Measurements from ENCODE around the gene BMP6.
"Not testable (repeated sequence)": the region's sequence is repeated elsewhere in the genome, so short reads cannot be mapped to it uniquely, and the experiment has no call there.

Gene BMP6

GRCh38 chr6:7882505-7883257, 156.8 kb downstream of the BMP6 start:
- no peak for DNase-seq

GRCh38 chr6:7883381-7883780, 157.5 kb downstream of the BMP6 start:
- no peak for DNase-seq

DNA sequence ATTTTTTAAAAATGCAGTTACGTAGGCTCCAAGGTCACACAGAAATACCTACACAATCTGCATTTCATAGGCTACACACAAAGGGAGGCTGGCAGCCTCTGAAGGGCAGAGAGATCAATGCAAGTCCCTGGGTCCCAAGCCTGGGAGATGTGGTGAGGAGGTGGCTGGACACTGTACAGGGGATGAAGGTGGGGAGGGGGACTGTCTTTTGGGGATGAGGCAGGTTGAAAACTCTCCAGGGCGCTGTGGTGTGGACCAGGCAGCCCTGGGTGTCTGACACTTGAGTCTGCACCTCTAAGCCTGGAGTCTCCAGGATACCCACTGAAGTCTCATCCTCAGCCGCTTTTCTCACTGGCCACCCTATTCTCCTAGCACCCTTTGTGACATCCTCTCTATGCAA, 160.2 kb downstream of the BMP6 start:
- no peak for DNase-seq

DNA sequence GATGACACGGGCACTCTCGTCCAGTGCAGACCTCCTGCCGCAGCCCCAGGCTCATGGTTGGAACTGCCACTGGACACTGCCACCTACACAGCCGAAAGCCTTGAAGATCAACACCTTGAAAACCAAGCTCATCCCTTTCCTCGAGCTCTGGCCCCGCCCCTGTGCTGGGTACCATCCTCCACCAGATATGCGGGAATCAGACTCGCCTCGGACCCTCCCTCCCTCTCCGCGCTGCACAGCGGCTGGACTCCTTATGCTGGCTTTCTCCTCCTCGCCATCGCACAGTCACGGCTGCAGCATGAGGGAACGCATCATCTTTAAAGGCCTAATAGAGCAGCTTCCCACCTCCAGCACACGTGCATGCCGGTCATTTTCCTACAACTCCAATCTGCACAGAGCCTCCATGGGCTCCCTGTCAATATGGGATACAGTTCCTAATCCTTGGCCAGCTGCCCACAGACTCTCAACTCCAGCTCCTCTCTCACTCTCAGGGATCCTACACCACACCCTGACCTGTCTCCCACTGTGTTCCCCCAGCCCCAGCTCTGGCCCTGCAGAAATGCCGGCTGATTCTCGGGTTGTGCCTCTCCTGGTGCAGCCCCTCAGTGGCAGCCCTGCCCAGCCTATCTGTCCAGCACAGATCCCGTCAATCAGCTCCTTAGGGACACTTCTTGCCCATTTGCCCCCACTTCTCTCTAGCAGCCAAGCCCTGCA, 161.5 kb downstream of the BMP6 start:
- no peak for DNase-seq

DNA sequence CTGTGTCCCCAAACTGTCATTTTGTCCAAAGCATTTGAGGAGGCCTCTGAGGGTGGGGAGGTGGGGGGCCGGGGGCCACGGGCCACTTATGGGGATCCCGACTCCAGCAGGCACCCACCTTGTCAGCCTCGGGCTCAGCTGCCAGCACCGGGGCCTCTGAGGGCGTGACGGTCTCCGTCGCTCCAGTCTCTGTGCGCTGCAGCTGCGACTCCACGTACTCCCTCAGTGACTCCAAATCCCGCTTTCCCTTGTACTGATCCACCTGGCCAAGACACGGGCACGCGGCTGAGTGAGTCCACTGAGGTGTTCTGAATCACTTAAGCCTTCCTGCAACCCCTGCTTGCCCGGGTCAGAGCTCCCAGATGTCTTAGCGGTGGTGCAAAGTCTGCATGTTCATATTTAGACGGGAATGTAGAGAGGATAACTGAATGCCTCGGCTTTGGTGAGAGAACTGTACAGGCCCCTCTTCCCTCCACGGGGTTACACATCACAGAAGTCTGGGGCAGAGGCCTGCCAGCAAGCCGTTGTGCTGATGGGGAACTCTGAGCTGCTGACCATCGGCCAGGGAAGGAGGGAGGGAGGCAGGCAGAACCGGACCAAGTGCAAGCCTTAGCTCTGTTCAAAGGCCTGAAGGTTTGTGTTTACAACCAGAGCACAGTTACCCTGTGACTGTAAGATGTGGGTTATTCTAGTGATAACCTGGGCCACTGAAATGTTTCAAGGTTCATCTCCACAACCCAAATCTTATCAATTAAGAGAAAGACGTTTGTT, 162.9 kb downstream of the BMP6 start:
- no peak for DNase-seq

GRCh38 chr6:7891078-7891872, 165.4 kb downstream of the BMP6 start:
- peak in 1 of 51 donors; percentile 4 for DNase-seq

GRCh38 chr6:7892367-7892766, 166.5 kb downstream of the BMP6 start:
- DNase-seq, result not testable (repeated sequence)

GRCh38 chr6:7893342-7893741, 167.4 kb downstream of the BMP6 start:
- no peak for DNase-seq

DNA sequence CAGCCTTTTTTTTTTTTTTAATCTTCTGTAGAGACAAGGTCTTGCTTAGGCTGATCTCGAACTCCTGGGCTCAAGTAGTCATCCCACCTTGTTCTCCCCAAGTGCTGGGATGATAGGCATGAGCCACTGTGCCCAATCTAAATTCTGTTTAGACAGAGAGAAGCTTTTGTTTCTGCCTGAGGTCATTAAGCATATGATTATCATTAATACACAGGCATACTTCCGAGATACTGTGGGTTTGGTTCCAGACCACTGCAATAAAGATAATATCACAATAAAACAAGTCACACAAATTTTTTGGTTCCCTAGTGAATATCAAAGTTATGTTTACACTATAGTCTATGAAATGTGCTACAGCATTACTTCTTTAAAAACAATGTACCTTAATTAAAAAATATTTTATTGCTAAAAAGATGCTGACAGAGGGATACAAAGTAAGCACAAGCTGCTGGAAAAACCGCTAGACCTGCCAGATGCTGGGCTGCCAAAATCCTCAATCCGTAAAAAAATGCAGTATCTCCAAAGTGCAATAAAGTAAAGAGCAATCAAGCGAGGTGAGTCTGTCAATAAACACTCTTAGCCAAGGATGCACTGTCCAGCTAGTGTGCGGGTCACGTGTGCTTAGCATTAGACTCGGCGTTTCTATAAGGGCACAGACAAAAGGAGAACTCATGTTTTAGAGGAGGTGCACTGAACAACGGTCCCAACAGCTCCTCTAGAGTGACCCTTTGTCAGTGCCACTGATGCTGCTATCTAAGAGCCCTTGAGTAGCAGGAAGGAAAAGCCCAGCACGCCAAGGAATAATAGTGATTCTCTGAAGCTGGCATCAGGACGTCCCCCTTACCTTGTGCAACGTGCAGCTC, 168.6 kb downstream of the BMP6 start:
- no peak for DNase-seq

- DNase-seq, result no peak
Observed at GRCh38 chr6:7895125-7895423, 169.2 kb downstream of the BMP6 start.

DNA sequence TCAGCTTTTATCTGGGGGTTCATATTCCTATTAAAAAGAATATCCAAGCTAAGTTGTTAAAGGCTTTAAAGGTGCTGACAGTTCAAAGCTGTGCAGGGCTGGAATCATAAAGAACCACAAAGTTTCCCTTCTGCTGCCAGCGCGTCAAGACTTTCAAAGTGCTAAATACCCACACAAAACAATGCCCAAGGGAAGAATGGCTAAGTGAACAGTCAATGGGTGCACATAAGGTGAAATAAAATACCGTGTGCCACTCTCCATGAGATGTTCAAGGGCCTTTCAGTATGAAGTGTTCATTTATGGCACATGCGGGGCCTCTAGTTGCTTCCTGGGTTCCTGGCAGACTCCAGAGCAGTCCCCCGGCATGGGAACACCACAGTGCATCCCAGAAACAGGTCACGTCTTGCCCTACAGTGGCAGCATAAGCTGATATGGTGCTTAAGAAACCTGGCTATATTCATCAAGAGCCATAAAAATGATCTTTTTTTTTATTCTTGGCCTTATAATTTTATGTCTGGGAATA, 170.6 kb downstream of the BMP6 start:
- no peak for DNase-seq

- no peak for DNase-seq
Observed at GRCh38 chr6:7897461-7898192, 171.7 kb downstream of the BMP6 start.

DNA sequence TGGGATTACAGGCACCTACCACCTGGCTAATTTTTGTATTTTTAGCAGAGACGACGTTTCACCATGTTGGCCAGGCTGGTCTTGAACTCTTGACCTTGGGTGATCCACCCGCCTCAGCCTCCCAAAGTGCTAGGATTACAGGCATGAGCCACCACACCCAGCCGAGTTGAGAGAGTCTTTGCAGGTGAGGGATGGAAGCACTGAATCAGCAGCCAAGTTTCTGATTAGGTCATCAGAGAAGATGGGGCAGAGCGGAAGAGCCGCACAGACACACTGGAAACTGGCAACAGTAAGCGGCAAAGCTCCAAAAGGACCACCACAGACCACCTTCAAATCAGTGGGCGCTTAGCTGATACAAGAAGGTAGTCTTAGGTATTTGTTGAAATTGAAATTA, 172.3 kb downstream of the BMP6 start:
- not testable (repeated sequence) for DNase-seq

GRCh38 chr6:7899101-7899888, 173.4 kb downstream of the BMP6 start:
- peak in 6 of 51 donors; percentile 4 to 23 (median 8) for DNase-seq

DNA sequence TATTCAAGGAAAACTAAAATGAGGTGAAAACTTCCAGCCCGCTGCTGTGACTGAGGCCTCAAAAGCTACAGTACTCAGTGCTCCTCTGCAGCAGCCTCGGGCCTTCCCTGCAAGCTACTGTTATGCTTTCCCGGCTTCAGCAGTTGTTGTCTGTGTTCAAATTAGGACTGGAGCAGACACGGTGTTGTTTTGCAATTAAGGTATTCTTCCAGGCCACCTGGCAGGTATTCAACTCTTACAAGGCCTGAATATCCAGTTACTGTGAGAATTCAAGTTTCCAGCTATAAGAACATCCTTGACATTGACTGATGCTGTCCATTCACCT, 174.0 kb downstream of the BMP6 start:
- no peak for DNase-seq

GRCh38 chr6:7900621-7901020, 174.7 kb downstream of the BMP6 start:
- no peak for DNase-seq

- no peak for DNase-seq
Observed at GRCh38 chr6:7901056-7901455, 175.2 kb downstream of the BMP6 start.

DNA sequence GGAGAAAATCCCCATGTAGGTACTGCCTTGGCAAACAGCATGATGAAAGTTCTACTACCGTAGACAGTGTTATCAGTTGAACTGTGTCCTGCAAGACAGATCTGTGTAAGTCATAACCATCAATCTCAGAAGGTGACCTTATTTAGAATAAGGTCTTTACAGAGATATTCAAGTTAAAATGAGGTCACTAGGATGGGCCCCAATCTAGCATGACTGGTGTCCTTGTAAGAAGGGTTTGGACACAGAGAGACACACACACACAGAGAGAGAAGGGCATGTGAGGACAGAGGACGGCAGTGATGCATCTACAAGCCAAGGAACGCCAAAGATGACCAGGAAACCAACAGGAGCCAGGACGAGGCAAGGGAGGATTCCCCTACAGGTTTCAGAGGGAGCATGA, 175.9 kb downstream of the BMP6 start:
- no peak for DNase-seq

GRCh38 chr6:7902221-7902620, 176.3 kb downstream of the BMP6 start:
- no peak for DNase-seq
